Urinary bladder (tissue), 4 donors: ENCODE results near the gene HHATL. TPM values are rescaled to one million over a fixed set of nuclear protein-coding genes. Genes with fewer than 3 reads are reported as not detected.
"Not testable (repeated sequence)": the region's sequence is repeated elsewhere in the genome, so short reads cannot be mapped to it uniquely, and the experiment has no call there.

Source experiments
- DNase-seq: peaks from one replicate; pipeline ENCODE4 v3.0.0-alpha.2; 2015; ENCODE audit errors: extremely low spot score
- H3K27ac ChIP-seq: one replicate; pipeline ENCODE4 v1.5.1; 2013; ENCODE audit warnings: low read depth, mild to moderate bottlenecking, moderate library complexity
- H3K36me3 ChIP-seq: one replicate; pipeline ENCODE4 v1.6.1; 2013; ENCODE audit warnings: mild to moderate bottlenecking, moderate library complexity; ENCODE audit not compliant: insufficient read depth
- H3K4me1 ChIP-seq: one replicate; pipeline ENCODE4 v1.6.1; 2013; ENCODE audit warnings: mild to moderate bottlenecking, moderate library complexity; ENCODE audit not compliant: insufficient read depth
- H3K4me3 ChIP-seq: one replicate; pipeline ENCODE4 v1.5.1; 2013; ENCODE audit warnings: low read depth, low read length
- WGBS: extraction: QIAGEN DNeasy Blood & Tissue Kit; methylation state at CpG from one replicate; pipeline ENCODE4 v1.1.7; 2013; 5-methylcytosine and 5-hydroxymethylcytosine counted together
- polyA plus RNA-seq: library from polyadenylated mRNA; stranded (reverse); fragments of 200-250 nt; gene quantifications from one replicate; pipeline ENCODE4 v1.2.3, GENCODE V29; 2013
- total RNA-seq: library from RNA; depleted of rRNA; stranded (reverse); fragments of >200 nt; gene quantifications from one replicate; pipeline ENCODE4 v1.2.3, GENCODE V29; 2014
- donor health status: healthy with polysubstance abuse.
- donor health status: healthy.

The HHATL gene
- total and polyA plus RNA-seq, 2 donors, result 0.08 to 0.69 TPM

GRCh38 chr3:42730294-42730693 is 27.7 kb upstream of the HHATL start:
- Histone ChIP-seq H3K4me3 (no peak overlapping the region), H3K27ac (no peak overlapping the region), H3K36me3 (no peaks in the 10 kb centered on the region), H3K4me1 (no peaks in the 10 kb centered on the region)
- DNase-seq, result no peak
- 91% methylated on average over 11 of the region's 11 CpGs for WGBS

GRCh38 chr3:42729404-42730145 is 27.0 kb upstream of the HHATL start:
- Histone ChIP-seq H3K27ac (no peak overlapping the region), H3K4me3 (no peak overlapping the region), H3K36me3 (no peaks in the 10 kb centered on the region), H3K4me1 (no peaks in the 10 kb centered on the region)
- 70% methylated on average over 6 of the region's 6 CpGs for WGBS
- DNase-seq, result no peak

- Histone ChIP-seq H3K4me1 (no peaks in the 10 kb centered on the region), H3K27ac (no peak overlapping the region), H3K4me3 (no peak overlapping the region), H3K36me3 (no peaks in the 10 kb centered on the region)
- WGBS, result 86% methylated on average over 3 of the region's 3 CpGs
- no peak for DNase-seq
Measured at GRCh38 chr3:42728668-42729364, 26.2 kb upstream of the HHATL start.

GRCh38 chr3:42728056-42728455 is 25.5 kb upstream of the HHATL start:
- no peak overlapping the region for H3K27ac ChIP-seq
- DNase-seq, result no peak
- no peak overlapping the region for H3K4me3 ChIP-seq
- WGBS, result 24% methylated on average over 3 of the region's 3 CpGs
- H3K36me3 ChIP-seq, result no peaks in the 10 kb centered on the region
- H3K4me1 ChIP-seq, result no peaks in the 10 kb centered on the region

GRCh38 chr3:42725454-42725853 is 22.9 kb upstream of the HHATL start:
- Histone ChIP-seq H3K27ac (no peak overlapping the region), H3K4me1 (no peaks in the 10 kb centered on the region), H3K4me3 (no peak overlapping the region), H3K36me3 (no peaks in the 10 kb centered on the region)
- WGBS, result 85% methylated on average over 2 of the region's 2 CpGs
- DNase-seq, result no peak

GRCh38 chr3:42723219-42723618 is 20.6 kb upstream of the HHATL start:
- no peaks in the 10 kb centered on the region for H3K4me1 ChIP-seq
- 94% methylated on average over 2 of the region's 2 CpGs for WGBS
- H3K36me3 ChIP-seq, result no peaks in the 10 kb centered on the region
- DNase-seq, result no peak
- H3K27ac ChIP-seq, result no peak overlapping the region
- no peak overlapping the region for H3K4me3 ChIP-seq

GRCh38 chr3:42722442-42722841 is 19.8 kb upstream of the HHATL start:
- not testable (repeated sequence) for H3K27ac ChIP-seq, H3K36me3 ChIP-seq, H3K4me3 ChIP-seq, H3K4me1 ChIP-seq, DNase-seq
- 83% methylated on average over 3 of the region's 3 CpGs for WGBS

GRCh38 chr3:42721690-42722089 is 19.1 kb upstream of the HHATL start:
- H3K36me3 ChIP-seq, result no peaks in the 10 kb centered on the region
- no peaks in the 10 kb centered on the region for H3K4me1 ChIP-seq
- DNase-seq, result no peak
- no peak overlapping the region for H3K27ac ChIP-seq
- H3K4me3 ChIP-seq, result no peak overlapping the region
- WGBS, result 37% methylated on average over 1 of the region's 1 CpG

- Histone ChIP-seq H3K4me3 (no peak overlapping the region), H3K36me3 (no peaks in the 10 kb centered on the region), H3K4me1 (no peaks in the 10 kb centered on the region), H3K27ac (no peak overlapping the region)
- no peak for DNase-seq
- WGBS, result 73% methylated on average over 4 of the region's 4 CpGs
Measured at GRCh38 chr3:42720126-42720525, 17.5 kb upstream of the HHATL start.

- WGBS, result 56% methylated on average over 6 of the region's 6 CpGs
- no peaks in the 10 kb centered on the region for H3K36me3 ChIP-seq
- no peak overlapping the region for H3K27ac ChIP-seq
- H3K4me1 ChIP-seq, result no peaks in the 10 kb centered on the region
- no peak overlapping the region for H3K4me3 ChIP-seq
- no peak for DNase-seq
Measured at GRCh38 chr3:42719002-42719401, 16.4 kb upstream of the HHATL start.

GRCh38 chr3:42718338-42718737 is 15.7 kb upstream of the HHATL start:
- no peak for DNase-seq
- H3K27ac ChIP-seq, result no peak overlapping the region
- no peak overlapping the region for H3K4me3 ChIP-seq
- H3K36me3 ChIP-seq, result no peaks in the 10 kb centered on the region
- WGBS, result 85% methylated on average over 5 of the region's 5 CpGs
- no peaks in the 10 kb centered on the region for H3K4me1 ChIP-seq

GRCh38 chr3:42717306-42717705 is 14.7 kb upstream of the HHATL start:
- DNase-seq, result no peak
- H3K27ac ChIP-seq, result no peak overlapping the region
- no peaks in the 10 kb centered on the region for H3K4me1 ChIP-seq
- H3K36me3 ChIP-seq, result no peaks in the 10 kb centered on the region
- no peak overlapping the region for H3K4me3 ChIP-seq
- WGBS, result 93% methylated on average over 6 of the region's 6 CpGs

- Histone ChIP-seq H3K4me1 (no peaks in the 10 kb centered on the region), H3K36me3 (no peaks in the 10 kb centered on the region), H3K4me3 (no peak overlapping the region), H3K27ac (no peak overlapping the region)
- DNase-seq, result no peak
- WGBS, result 75% methylated on average over 4 of the region's 4 CpGs
Measured at GRCh38 chr3:42714171-42714852, 11.7 kb upstream of the HHATL start.

GRCh38 chr3:42713747-42714146 is 11.1 kb upstream of the HHATL start:
- H3K4me3 ChIP-seq, result no peak overlapping the region
- H3K4me1 ChIP-seq, result no peaks in the 10 kb centered on the region
- 82% methylated on average over 2 of the region's 2 CpGs for WGBS
- DNase-seq, result no peak
- no peak overlapping the region for H3K27ac ChIP-seq
- H3K36me3 ChIP-seq, result no peaks in the 10 kb centered on the region
